ENCODE data around the gene NOSIP. TPM values are rescaled to one million over a fixed set of nuclear protein-coding genes. Genes with fewer than 3 reads are reported as not detected.

NOSIP gene
- total RNA-seq, 4 donors from 2014 or later, result 62.4 to 92.8 (median 78.9) TPM

DNA sequence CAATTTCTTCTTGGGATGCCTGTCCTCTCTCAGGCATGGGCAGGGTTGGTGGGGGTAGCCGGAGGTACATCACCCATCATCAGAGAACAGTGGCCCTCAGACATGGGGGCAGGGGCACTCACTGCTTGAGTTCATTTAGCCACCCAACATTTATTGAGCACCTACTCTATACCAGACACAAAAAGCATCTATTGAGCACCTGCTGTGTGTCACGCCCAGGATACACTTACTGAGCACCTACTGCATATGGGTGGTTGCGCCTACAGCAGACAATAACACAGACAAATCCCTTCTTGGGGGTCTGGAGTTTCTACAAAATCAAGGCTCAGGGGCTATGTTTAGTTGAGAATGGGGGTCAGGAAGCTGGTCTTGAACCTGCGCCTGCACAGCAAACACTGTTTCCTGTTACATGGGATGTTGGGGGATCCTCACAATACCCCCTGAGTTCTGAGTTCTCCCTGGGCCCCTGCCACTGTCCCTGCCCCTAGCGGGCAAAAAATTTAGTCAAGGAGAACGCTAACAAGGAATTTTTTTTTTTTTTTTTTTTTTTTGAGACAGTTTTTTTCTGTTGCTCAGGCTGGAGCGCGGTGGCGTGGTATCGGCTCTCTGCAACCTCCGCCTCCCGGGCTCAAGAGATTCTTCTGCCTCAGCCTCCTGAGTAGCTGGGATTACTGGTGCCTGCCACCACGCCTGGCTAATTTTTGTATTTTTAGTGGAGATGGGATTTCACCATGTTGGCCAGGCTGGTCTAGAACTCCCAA lies 41.0 kb downstream of the NOSIP start:
- Histone ChIP-seq H3K4me3 (no peak overlapping the region), H3K27me3 (no peaks in the 10 kb centered on the region), H3K27ac (no peak overlapping the region), H3K4me1 (peaks cover 2% of the 10 kb centered on the region in 2 donors), H3K9me3 (no peaks in the 10 kb centered on the region), H3K36me3 (no peaks in the 10 kb centered on the region)
- no peak for ATAC-seq
- DNase-seq, result no peak
- in situ Hi-C loops (cut with MboI; ENCODE audit: low sequenced_read_pairs in 4 of 4) (loop anchor here in 1 of 4 donors (25.0 kb wide), 1 partner anchor 152 kb away; the partner anchor contains the start of gene KASH5), intact Hi-C loops (cut with DNase I; ENCODE audit: low total_unique reads) (no loop called here)
- TF ChIP-seq, protein P1, sequence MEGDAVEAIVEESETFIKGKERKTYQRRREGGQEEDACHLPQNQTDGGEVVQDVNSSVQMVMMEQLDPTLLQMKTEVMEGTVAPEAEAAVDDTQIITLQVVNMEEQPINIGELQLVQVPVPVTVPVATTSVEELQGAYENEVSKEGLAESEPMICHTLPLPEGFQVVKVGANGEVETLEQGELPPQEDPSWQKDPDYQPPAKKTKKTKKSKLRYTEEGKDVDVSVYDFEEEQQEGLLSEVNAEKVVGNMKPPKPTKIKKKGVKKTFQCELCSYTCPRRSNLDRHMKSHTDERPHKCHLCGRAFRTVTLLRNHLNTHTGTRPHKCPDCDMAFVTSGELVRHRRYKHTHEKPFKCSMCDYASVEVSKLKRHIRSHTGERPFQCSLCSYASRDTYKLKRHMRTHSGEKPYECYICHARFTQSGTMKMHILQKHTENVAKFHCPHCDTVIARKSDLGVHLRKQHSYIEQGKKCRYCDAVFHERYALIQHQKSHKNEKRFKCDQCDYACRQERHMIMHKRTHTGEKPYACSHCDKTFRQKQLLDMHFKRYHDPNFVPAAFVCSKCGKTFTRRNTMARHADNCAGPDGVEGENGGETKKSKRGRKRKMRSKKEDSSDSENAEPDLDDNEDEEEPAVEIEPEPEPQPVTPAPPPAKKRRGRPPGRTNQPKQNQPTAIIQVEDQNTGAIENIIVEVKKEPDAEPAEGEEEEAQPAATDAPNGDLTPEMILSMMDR (IDR thresholded peaks at IDR 0.05 in 4 of 5, conservative IDR thresholded peaks at IDR 0.05 in 1 of 5), result no peak
- no peak for TF ChIP-seq POLR2A (IDR thresholded peaks at IDR 0.05)

DNA sequence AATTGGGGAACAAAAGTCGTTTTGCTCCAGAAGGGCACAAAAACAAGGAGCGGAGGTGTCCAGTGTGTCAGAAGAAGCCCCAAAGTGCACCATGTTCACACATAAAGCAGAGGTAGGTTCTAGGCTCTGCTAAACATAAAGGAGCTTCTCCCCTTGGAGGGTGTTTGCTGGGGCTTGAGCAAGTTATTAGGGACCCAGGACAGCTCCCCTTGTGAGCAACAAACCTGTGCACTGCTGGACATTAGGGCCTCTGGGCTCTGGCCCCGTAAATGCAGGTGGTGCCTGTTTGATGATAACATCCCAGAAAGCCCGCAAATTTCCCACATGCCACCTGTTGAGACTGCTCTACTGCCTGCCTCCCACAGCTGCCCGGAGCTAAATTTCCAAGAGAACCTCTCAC lies 41.7 kb downstream of the NOSIP start:
- intact Hi-C loops (cut with DNase I; ENCODE audit: low total_unique reads) (no loop called here), in situ Hi-C loops (cut with MboI; ENCODE audit: low sequenced_read_pairs in 4 of 4) (loop anchor here in 1 of 4 donors (25.0 kb wide), 1 partner anchor 151 kb away; the partner anchor contains the start of gene KASH5)
- ATAC-seq (no peak), DNase-seq (no peak)
- no peaks in the 10 kb centered on the region for H3K36me3 ChIP-seq
- H3K4me1 ChIP-seq, result peaks cover 4 to 6% of the 10 kb centered on the region in 2 donors
- no peak overlapping the region for H3K4me3 ChIP-seq
- no peak overlapping the region for H3K27ac ChIP-seq
- H3K9me3 ChIP-seq, result no peaks in the 10 kb centered on the region
- no peaks in the 10 kb centered on the region for H3K27me3 ChIP-seq
- no peak for TF ChIP-seq POLR2A (IDR thresholded peaks at IDR 0.05)
- TF ChIP-seq, protein P1 (IDR thresholded peaks at IDR 0.05 in 4 of 5, conservative IDR thresholded peaks at IDR 0.05 in 1 of 5), result no peak

DNA sequence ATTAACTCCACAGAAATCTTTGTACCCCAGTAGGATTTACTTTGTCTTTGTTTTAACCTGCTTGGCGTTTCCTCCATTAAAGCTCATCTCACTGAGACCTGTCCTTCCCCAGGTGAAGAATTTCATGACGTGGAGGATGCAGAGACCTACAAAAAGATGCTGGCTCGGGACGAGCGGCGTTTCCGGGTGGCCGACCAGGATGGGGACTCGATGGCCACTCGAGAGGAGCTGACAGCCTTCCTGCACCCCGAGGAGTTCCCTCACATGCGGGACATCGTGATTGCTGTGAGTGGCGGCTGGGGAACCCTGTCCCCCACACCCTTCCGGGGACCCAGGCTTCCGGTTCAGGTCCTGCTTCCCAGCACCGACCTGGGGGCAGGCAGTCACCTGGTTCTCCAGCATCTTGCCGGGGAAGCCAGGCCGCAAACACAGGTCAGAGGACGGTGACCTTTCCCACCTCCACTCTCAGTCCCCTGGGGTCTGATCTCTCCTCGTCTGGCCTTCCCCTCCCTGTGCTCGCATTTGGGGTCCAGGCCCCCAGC lies 43.4 kb downstream of the NOSIP start:
- Histone ChIP-seq H3K36me3 (no peaks in the 10 kb centered on the region), H3K4me3 (no peak overlapping the region), H3K27me3 (no peaks in the 10 kb centered on the region), H3K4me1 (peaks cover 9 to 13% of the 10 kb centered on the region in 2 donors), H3K9me3 (no peaks in the 10 kb centered on the region), H3K27ac (no peak overlapping the region)
- TF ChIP-seq, protein P1 (IDR thresholded peaks at IDR 0.05 in 4 of 5, conservative IDR thresholded peaks at IDR 0.05 in 1 of 5), result no peak
- no peak for TF ChIP-seq POLR2A (IDR thresholded peaks at IDR 0.05)
- ATAC-seq (no peak), DNase-seq (no peak)
- in situ Hi-C loops (cut with MboI; ENCODE audit: low sequenced_read_pairs in 4 of 4), result loop anchor here in 1 of 4 donors (25.0 kb wide), 1 partner anchor 150 kb away; the partner anchor contains the start of gene KASH5
- intact Hi-C loops (cut with DNase I; ENCODE audit: low total_unique reads), result no loop called here

DNA sequence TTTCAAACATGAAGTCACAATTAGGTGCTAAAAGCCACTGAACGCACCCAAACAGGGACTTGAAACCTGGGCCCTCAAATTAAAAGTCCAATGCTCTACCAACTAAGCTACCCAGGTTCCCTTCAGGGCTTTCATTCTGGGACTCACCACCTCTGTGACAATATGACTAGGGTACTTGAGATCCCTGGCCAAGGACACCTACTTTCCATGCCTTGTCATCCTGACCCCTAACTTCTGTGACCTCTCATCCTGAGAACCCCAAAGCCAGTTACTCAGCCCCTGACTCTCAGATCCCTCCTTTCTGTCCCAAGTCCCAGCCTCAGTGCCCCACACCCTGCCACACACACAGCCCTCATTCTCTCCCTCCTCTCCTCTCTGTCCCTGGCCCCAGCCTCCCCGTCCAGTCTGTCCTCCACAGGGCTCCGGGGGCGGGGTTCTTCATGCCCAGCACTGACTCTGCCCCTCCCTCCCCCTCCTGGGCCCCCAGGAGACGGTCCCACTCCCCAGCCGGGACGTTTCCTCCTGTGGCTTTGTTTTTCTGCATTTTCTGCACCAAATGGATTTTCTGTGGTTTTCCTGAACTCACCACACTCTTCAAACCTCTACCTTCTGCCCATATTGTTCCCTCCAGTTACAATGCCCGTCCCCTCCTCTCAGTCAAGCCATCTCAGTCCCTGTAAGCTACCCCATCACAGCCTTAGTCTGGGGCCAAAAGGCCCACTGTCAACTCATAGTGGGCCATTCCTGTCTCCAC lies 45.5 kb downstream of the NOSIP start:
- TF ChIP-seq, protein P1 (IDR thresholded peaks at IDR 0.05 in 4 of 5, conservative IDR thresholded peaks at IDR 0.05 in 1 of 5), result no peak
- TF ChIP-seq POLR2A (IDR thresholded peaks at IDR 0.05), result no peak
- in situ Hi-C loops (cut with MboI; ENCODE audit: low sequenced_read_pairs in 4 of 4) (loop anchor here in 1 of 4 donors (25.0 kb wide), 1 partner anchor 148 kb away; the partner anchor contains the start of gene KASH5), intact Hi-C loops (cut with DNase I; ENCODE audit: low total_unique reads) (no loop called here)
- Histone ChIP-seq H3K4me3 (peak overlapping the region; percentile 63 to 84 (median 75)), H3K36me3 (no peaks in the 10 kb centered on the region), H3K4me1 (peaks cover 9 to 13% of the 10 kb centered on the region in 2 donors), H3K27ac (peak overlapping the region in 1 of 4 donors; percentile 60), H3K9me3 (no peaks in the 10 kb centered on the region), H3K27me3 (no peaks in the 10 kb centered on the region)
- DNase-seq, result no peak
- no peak for ATAC-seq
